Dedifferentiated amniotic fluid mesenchymal stem cell (primary cell): ENCODE data around the gene CHST3.
"Not testable (repeated sequence)": the region's sequence is repeated elsewhere in the genome, so short reads cannot be mapped to it uniquely, and the experiment has no call there.

Experiments used
- DNase-seq: peaks from one replicate; pipeline ENCODE4 v3.0.0-alpha.2; 2016; ENCODE audit errors: extremely low spot score

Gene CHST3, protein sequence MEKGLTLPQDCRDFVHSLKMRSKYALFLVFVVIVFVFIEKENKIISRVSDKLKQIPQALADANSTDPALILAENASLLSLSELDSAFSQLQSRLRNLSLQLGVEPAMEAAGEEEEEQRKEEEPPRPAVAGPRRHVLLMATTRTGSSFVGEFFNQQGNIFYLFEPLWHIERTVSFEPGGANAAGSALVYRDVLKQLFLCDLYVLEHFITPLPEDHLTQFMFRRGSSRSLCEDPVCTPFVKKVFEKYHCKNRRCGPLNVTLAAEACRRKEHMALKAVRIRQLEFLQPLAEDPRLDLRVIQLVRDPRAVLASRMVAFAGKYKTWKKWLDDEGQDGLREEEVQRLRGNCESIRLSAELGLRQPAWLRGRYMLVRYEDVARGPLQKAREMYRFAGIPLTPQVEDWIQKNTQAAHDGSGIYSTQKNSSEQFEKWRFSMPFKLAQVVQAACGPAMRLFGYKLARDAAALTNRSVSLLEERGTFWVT

DNA sequence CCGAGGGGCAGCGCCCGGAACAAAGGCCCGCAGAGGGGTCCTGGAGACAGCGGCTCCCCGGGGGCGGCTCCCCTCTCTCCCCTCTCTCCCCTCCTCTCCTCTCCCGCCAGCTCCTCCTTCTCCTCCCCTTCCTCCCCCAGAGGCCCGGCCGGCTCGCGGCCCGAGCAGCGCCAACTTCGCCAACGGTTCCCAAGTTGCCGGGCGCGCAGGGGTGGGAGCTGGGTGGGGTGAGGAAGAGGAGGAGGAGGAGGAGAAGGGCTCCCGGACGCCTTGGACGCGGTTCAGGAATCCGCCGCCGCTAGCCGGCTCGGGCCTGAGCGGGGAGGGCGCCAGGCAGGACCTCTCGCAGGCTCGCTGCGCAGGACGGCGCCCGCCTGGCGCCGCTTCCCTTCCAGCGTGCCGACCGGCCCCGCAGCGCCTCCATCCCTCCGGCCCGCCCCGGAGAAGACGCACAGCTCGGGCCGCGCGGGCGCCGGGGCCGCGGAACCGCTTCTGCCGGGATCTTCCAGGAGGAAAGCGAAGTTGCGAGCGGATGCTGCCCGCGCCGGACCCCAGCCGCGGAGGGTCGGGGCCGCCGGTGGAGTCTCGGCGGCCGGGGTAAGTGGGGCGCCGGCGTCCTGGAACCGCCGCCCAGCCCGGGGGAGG, at the start of gene CHST3:
Gene CHST3, plus strand, starts transcription at position 298 of the 645 bp plus-strand sequence. CDS start 41,448 bp downstream, outside the sequence.
- peak; percentile 21 for DNase-seq

GRCh38 chr10:71916827-71917226, 47.4 kb upstream of the CHST3 start:
- DNase-seq, result no peak

- DNase-seq, result no peak
These were observed 45.2 kb upstream of the CHST3 start for GRCh38 chr10:71918992-71919391.

DNA sequence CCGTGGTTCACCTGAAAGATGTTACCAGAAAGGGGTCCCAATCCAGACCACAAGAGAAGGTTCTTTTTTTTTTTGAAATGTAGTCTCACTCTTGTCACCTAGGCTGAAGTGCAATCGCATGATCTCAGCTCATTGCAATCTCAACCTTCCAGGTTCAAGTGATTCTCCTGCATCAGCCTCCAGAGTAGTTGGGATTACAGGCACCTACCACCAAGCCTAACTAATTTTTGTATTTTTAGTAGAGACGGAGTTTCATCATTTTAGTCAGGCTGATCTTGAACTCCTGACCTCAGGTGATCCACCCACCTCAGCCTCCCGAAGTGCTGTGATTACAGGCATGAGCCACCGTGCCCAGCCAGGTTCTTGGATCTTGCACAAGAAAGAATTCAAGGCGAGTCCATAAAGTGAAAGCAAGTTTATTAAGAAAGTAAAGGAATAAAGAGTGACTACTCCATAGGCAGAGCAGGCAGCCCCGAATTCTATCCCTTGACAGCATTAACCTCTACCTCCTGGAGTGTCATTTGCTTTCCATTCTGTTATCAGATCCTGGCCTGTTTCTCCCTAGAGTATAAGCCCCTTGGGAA, 44.1 kb upstream of the CHST3 start:
- DNase-seq, result not testable (repeated sequence)

DNA sequence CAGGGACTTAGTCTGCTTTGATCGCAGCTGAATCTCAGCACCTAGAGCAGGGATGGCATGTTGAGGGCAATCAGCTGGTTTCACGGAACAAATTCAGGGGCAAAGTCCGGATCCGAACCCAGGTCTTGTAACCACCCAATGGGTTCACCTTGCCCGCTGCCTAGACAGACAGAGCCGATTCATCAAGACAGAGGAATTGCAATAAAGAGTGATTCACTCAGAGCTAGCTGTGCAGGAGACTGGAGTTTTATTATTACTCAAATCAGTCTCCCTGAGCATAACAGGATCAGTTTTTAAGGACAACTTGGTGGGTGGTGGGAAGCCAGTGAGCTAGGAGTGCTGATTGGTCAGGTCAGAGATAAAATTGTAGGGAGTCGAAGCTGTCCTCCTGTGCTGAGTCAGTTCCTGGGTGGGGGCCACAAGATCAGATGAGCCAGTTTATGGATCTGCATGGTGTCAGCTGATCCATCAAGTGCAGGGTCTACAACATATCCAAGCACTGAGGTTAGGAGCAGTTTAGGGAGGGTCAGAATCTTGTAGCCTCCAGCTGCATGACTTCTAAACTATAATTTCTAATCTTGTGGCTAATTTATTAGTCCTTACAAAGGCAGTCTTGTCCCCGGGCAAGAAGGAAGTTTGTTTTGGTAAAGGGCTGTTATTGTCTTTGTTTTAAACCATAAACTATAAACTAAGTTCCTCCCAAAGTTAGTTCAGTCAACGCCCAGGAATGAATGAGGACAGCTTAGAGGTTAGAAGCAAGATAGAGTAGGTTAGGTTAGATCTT, 43.5 kb upstream of the CHST3 start:
- no peak for DNase-seq

DNA sequence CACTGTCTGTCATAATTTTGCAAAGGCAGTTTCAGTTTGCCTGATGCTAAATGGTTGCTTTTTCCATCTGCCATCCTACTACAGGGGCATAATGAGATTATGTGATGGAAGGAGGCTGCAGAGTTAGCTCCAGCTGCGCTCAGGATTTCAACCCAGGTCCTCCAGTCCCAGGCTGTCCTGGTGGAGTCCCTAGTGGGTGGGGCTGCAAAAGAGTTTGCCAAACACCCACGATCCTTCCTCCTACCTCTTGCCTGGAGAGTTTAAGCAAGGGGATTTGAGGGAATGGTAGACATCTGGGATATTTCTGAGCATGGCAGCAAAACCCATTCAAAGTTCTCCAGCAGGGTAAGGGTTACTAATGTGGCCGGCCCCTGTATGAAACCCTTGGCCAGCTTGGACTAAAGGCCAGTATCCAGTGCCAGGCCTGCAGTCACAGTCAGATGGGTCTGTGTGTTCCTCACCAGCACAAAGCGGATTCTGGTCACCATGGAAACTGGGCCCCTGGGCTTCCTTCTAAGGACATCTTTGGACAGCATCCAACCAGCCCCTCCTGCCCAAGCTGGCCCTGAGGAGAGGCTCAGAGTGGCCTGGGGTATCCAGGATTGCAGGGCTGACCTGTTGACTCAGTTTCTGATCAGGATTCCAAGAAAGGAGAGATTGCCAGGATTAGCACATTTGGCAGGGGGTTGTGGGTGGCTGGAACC, 42.7 kb upstream of the CHST3 start:
- DNase-seq, result no peak

DNA sequence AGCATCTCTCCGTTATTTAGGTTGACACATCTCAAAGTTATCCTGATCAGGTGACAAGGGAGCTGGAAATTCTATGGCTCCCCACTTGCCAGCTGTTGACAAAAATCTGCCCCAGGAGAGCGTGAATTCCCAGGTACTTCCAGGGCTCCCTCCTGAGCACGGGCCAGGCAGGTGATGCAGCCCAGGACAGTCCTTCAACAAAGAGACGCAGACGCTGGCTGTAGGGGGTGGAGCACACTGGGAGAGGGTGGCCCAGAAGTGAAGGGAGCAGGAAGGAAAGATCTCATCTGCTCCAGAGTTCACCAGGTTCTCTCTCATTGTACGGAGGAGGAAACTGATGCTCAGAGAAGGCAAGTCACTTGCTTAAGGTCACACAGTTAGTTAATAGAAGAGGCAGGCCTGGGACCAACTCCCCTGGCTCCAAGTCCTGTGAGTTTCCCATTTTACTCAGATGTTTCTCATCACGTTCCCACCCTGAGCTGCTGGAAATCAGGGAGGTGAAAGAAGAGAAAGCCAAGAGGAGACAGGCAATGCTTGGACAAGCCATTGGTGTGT, 41.0 kb upstream of the CHST3 start:
- no peak for DNase-seq

GRCh38 chr10:71924771-71925170, 39.4 kb upstream of the CHST3 start:
- no peak for DNase-seq

DNA sequence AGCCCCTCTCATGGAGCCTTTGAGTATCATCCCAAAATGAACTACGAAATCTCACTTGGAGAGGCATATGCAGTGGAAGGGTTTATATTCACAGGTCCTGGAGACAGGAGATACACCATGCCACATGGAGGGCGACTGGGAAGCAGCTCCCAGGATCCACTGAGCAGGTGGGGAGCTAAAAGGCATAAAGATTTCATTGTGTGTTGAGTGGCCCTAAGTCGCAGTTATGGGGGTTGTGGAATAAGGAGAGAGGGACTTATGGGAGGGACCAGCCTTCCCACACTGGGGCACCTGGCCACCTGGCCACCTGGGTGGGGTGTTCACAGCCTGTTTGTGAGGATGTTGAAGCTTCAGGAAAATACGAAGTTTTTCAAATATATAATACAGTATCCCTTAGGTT, 37.0 kb upstream of the CHST3 start:
- DNase-seq, result no peak

GRCh38 chr10:71927776-71928592, 36.2 kb upstream of the CHST3 start:
- DNase-seq, result no peak

DNA sequence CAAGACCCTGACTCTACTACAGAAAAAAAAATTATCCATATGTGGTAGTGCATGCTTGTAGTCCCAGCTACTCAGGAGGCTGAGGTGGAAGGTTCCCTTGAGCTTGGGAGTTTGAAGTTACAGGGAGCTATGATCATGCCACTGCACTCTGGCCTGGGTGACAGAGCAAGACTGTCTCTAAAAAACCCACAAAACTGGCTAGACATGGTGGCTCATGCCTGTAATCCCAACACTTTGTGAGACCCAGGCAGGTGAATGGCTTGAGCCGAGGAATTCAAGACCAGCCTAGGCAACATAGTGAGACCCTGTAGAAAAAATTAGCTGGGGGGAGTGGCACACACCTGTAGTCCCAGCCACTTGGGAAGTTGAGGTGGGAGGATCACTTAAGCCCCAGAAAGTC, 32.9 kb upstream of the CHST3 start:
- no peak for DNase-seq

DNA sequence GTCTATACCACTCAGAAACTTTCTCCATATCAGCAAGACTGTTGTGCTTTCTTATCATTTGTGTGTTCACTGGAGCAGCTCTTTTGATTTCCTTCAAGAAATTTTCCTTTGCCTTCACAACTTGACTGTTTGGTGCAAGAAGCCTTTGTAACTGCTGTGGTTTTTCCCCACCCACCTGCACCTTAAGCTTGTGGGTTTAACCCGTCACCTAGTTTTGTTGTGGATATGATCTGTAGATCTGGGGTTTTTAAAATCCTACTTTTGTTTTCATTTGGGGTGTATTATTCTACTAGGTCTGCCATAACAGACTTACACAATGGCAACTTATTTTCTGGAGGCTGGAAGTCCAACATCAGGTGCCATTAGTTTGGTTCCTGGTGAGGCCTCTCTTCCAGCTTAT, 30.5 kb upstream of the CHST3 start:
- no peak for DNase-seq

- no peak for DNase-seq
These were observed 26.0 kb upstream of the CHST3 start for GRCh38 chr10:71938211-71938610.

GRCh38 chr10:71939304-71939703, 24.9 kb upstream of the CHST3 start:
- DNase-seq, result no peak

DNA sequence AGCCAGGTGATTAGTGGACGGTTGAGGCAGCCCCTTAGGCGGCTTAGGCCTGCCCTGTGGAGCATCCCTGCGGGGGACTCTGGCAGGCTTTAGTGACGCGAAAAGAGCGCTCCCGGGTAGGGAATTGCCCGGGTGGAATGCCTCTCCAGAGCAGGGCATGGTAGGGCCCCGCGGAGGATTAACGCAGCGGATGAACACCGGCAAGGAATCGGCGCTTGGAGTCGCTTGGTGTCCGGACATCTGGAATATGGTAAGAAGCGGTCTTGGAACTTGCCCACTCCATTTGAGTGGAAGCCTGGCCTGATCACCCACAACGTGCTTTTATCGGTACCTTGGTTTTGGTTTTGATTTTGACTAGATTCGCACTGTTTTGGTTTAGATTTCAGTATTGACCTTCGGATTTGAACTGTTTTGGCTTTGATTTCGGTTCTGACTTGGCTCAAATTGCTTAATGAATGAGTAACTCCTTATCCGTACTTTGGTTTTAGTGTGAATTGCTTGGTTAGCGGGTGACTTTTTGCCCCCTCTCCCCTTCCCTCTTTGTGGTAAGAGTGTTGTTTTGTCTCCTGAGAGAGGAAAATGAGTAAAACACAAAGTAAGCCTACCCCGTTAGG, 24.2 kb upstream of the CHST3 start:
- no peak for DNase-seq

DNA sequence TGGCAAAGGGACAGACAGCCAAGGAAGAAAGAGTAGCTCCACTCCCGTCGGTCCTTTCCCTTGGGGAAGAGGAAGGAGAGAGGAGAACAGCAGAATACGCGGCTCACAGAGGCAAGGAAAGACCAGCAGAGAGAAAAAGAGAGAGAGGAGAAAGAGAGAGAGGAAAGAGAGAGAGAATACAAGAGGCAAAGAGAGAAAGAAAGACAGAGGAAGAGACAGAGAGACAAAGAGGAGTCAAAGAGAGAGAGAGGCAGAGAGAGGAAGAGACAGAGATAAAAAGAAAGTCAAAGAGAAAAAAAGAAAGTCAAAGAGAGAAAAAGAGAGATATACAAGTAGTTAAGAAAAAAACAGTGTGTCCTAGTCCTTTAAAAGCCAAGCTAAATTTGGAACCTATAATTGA, 23.4 kb upstream of the CHST3 start:
- DNase-seq, result no peak

DNA sequence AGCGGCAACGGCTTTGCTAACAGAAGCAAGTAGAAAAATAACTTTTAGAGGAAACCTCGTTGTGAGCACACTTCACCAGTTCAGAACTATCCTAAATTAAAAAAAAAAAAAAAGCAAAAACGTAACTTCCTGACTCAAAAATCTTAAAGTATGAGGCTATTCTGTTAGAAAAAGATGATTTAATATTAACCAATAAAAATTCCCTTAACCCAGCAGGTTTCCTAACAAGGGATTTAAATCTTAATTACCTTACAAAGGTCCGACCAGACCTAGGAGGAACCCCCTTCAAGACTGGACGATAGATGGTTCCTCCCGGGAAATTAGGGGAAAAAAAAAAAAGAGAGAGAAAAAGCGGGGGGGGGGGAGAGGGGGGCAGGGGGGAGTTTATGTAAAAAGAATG, 22.9 kb upstream of the CHST3 start:
- DNase-seq, result no peak

GRCh38 chr10:71945819-71946474, 18.2 kb upstream of the CHST3 start:
- DNase-seq, result no peak

GRCh38 chr10:71946700-71947099, 17.5 kb upstream of the CHST3 start:
- DNase-seq, result no peak
